ENCODE data around the gene EGLN2. TPM values are rescaled to one million over a fixed set of nuclear protein-coding genes. Genes with fewer than 3 reads are reported as not detected.

The EGLN2 gene
- total RNA-seq, 4 donors from 2014 or later = 30.3 to 50.9 (median 33.0) TPM

- TF ChIP-seq CTCF (IDR thresholded peaks at IDR 0.05) (peak in 5 of 6 experiments; percentile 4 to 62 (median 53)), POLR2A (IDR thresholded peaks at IDR 0.05) (peak in 1 of 4 donors; percentile 59)
- intact Hi-C loops (cut with DNase I) = no loop called here
Observed at GRCh38 chr19:40797963-40798682, 868 bp upstream of the EGLN2 start.

DNA sequence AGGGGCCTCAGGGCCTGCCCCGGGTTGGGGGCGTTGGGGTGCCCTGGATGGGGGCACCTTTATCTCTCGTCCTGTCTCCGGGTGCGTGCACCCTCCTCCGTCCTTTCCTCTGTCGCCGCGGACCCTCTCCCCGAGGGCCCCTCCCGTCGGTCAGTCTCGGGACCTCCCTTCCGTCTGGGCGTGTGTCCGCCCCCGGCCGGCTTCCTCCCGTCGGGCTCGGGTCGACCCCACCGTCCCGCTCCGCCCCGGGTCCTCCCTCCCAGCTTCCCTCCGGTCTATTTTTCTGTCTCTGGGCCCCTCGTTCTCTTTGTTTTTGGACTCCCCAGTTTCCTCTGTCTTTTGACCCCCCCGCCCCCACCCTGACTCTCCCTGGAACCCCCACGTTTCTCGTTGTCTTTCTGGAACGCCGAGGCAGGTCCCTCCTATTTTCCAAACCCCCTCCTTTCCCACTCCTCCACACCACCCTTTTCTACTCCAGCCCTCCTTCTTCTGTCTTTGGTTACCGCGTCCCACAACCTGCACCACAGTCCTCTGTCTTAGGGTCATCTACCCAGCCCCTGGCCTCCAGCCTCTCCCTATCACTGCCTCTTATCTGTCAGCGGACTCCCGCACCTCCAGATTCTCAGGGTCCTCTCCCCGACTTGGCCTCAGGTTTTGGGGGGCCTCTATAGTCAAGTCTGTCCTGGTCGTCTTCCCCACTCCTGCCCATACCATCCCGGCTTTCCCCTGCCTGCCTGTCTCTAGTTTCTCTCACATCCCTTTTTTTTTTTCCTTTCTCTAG lies 757 bp downstream of the EGLN2 start:
- peaks cover 48 to 59% (median 58%) of the 10 kb centered on the region in 3 donors for H3K4me1 ChIP-seq
- TF ChIP-seq CTCF (IDR thresholded peaks at IDR 0.05) (no peak), POLR2A (IDR thresholded peaks at IDR 0.05) (no peak)
- 1 to 3% methylated on average over 29 to 34 of the region's 40 CpGs for WGBS, 2 donors

More at GRCh38 chr19:40797963-40798682, 868 bp upstream of the EGLN2 start:
- Histone ChIP-seq H3K4me3 (peak overlapping the region; percentile 22 to 99 (median 98)), H3K36me3 (peaks cover 11 to 27% (median 16%) of the 10 kb centered on the region in 3 donors), H3K27ac (peak overlapping the region; percentile 94 to 98 (median 96)), H3K4me1 (peaks cover 32 to 44% (median 41%) of the 10 kb centered on the region in 3 donors), H3K27me3 (no peaks in the 10 kb centered on the region), H3K9me3 (no peaks in the 10 kb centered on the region)
- WGBS, 2 donors = 8 to 11% methylated on average over 24 to 28 of the region's 28 CpGs
- peak; percentile 35 for DNase-seq

DNA sequence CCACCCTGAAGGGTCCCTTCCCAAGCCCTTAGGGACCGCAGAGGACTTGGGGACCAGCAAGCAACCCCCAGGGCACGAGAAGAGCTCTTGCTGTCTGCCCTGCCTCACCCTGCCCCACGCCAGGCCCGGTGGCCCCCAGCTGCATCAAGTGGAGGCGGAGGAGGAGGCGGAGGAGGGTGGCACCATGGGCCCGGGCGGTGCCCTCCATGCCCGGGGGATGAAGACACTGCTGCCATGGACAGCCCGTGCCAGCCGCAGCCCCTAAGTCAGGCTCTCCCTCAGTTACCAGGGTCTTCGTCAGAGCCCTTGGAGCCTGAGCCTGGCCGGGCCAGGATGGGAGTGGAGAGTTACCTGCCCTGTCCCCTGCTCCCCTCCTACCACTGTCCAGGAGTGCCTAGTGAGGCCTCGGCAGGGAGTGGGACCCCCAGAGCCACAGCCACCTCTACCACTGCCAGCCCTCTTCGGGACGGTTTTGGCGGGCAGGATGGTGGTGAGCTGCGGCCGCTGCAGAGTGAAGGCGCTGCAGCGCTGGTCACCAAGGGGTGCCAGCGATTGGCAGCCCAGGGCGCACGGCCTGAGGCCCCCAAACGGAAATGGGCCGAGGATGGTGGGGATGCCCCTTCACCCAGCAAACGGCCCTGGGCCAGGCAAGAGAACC lies 1.5 kb downstream of the EGLN2 start:
- H3K4me1 ChIP-seq = peaks cover 55 to 66% (median 65%) of the 10 kb centered on the region in 3 donors
- DNase-seq = no peak
- peaks cover 11 to 42% (median 16%) of the 10 kb centered on the region in 3 donors for H3K36me3 ChIP-seq
- H3K4me3 ChIP-seq = peak overlapping the region; percentile 85 to 99 (median 98)
- WGBS, 2 donors = 11% methylated on average over 3 of the region's 27 CpGs; no CpG with 5 or more reads in 1 of the 2 donors
- H3K27ac ChIP-seq = peak overlapping the region; percentile 69 to 98 (median 94)
- intact Hi-C loops (cut with DNase I) = no loop called here
- no peaks in the 10 kb centered on the region for H3K9me3 ChIP-seq
- H3K27me3 ChIP-seq = no peaks in the 10 kb centered on the region
- TF ChIP-seq CTCF (IDR thresholded peaks at IDR 0.05) (no peak), POLR2A (IDR thresholded peaks at IDR 0.05) (no peak)

More for the DNA sequence above, 757 bp downstream of the EGLN2 start:
- Histone ChIP-seq H3K27me3 (no peaks in the 10 kb centered on the region), H3K27ac (peak overlapping the region; percentile 94 to 98 (median 96)), H3K9me3 (no peaks in the 10 kb centered on the region), H3K4me3 (peak overlapping the region; percentile 85 to 99 (median 98)), H3K36me3 (peaks cover 11 to 42% (median 16%) of the 10 kb centered on the region in 3 donors)
- intact Hi-C loops (cut with DNase I) = no loop called here
- DNase-seq = no peak

GRCh38 chr19:40800997-40801377 lies 2.0 kb downstream of the EGLN2 start:
- intact Hi-C loops (cut with DNase I) = no loop called here
- TF ChIP-seq CTCF (IDR thresholded peaks at IDR 0.05) (no peak), POLR2A (IDR thresholded peaks at IDR 0.05) (no peak)
- Histone ChIP-seq H3K4me3 (peak overlapping the region in 3 of 4 donors; percentile 96 to 99 (median 99)), H3K4me1 (peaks cover 59 to 71% (median 70%) of the 10 kb centered on the region in 3 donors), H3K27ac (peak overlapping the region in 3 of 4 donors; percentile 69 to 98 (median 95)), H3K36me3 (peaks cover 11 to 38% (median 16%) of the 10 kb centered on the region in 3 donors), H3K9me3 (no peaks in the 10 kb centered on the region), H3K27me3 (no peaks in the 10 kb centered on the region)
- DNase-seq = no peak
- 77 to 98% methylated on average over 7 to 13 of the region's 27 CpGs for WGBS, 2 donors

Data from esophagus squamous epithelium (tissue), 5 donors.